Dedifferentiated amniotic fluid mesenchymal stem cell (primary cell): ENCODE data around the gene SPTA1.

Source experiments
- DNase-seq: peaks from one replicate; pipeline ENCODE4 v3.0.0-alpha.2; 2016; ENCODE audit errors: extremely low spot score

SPTA1 gene

DNA sequence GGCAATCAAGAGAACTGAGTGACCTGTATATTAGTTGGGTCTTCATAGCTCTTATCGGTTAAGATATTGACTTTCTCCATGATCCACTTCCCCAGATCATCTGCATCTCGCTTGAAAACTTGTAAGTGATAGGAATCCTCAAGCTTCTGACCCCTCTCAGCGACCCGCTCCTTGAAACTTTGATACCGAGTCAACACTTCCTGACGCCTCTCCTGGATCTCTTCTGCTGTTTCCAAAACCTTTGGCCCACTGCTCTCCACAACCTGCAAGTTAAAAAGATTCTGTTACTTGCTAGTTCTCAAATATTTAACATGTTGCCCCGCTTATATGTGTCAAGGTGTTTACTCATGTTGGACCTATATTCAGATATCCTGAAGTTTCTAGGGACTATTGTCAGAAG, 1.4 kb downstream of the SPTA1 start:
- no peak for DNase-seq

GRCh38 chr1:158681606-158682005, 4.9 kb downstream of the SPTA1 start:
- DNase-seq, result no peak

- DNase-seq, result no peak
Measured at GRCh38 chr1:158679289-158679688, 7.2 kb downstream of the SPTA1 start.

DNA sequence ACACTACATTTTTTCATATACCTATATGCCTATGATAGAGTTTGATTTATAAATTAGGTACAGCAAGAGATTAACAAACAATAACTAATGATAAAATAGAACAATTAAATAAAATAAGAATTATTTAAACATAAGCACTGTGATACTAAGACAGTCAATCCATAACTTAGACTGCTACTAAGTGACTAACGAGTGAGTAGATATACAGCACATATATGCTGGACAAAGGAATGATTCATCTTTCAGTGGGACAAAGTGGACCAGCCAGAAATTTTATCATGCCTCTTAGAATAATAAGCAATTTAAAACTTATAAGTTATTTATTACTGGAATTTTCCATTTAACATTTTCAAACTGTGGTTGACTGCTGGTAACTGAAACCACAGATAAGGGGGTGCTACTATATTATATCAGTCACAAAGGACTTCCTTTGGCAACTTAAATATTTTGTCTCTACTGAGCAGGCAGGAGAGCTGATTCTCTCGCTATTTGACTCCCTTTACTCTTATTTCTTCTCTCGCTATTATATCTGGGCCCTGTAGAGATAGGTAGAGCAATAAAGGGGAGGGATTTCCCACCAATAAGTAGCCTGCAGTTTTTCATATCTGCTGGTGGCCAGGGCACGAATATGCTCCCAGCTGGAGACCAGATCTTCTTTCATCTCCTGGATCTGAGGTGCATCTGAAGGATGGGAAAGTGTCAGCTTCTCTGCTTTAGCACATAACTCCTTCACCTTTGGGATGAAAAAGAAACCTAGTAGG, 10.8 kb downstream of the SPTA1 start:
- DNase-seq, result no peak

DNA sequence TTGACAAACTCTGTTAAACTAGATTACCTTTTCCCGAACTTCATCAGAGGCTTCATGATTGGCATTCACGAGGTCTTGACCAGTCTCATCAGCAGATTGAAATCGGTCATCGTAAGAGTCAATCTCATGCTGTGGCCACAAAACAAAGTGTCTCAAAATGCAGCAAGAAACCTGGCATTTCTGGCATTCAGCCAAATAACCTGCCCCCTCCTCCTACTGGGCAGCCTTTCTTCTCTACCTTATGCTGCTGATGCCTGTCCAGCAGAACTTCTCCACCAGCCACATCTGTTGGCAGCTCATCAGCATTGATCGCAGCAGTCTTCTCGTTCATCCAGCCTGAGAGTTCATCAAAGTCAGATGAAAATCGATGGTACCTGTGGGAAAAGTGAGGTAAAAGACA, 12.2 kb downstream of the SPTA1 start:
- no peak for DNase-seq

- DNase-seq, result no peak
Measured at GRCh38 chr1:158666037-158666436, 20.5 kb downstream of the SPTA1 start.

GRCh38 chr1:158654571-158654970, 31.9 kb downstream of the SPTA1 start:
- DNase-seq, result no peak

- no peak for DNase-seq
Measured at GRCh38 chr1:158654086-158654485, 32.4 kb downstream of the SPTA1 start.

DNA sequence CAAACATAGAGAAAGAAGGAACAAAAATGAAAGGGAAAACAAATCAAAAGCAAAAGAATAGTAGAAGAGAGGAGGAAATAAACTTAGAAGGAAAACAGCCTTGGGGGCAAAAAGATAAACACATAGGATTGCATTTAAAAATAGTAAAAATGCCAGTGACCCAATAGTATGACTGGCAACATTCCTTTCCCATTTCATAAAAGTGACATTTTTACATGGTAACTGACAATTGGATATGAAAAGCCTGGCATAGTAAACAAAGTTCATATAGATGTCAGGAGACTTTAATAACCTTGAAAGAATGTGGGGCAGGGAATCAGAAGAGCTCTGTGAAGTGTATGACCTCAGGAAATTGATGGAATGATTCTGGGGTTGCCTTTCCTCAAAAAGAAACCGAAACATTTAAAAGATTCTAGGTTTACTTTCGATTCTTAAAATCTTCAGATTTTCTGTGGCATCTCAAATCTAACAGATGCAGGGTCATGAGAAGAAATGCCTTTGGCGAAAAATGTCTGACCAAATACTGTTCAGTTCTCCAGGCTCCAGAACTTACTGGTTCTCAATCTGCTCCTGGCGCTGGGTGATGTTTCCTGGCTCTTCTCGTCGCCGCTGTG, 33.7 kb downstream of the SPTA1 start:
- DNase-seq, result no peak

DNA sequence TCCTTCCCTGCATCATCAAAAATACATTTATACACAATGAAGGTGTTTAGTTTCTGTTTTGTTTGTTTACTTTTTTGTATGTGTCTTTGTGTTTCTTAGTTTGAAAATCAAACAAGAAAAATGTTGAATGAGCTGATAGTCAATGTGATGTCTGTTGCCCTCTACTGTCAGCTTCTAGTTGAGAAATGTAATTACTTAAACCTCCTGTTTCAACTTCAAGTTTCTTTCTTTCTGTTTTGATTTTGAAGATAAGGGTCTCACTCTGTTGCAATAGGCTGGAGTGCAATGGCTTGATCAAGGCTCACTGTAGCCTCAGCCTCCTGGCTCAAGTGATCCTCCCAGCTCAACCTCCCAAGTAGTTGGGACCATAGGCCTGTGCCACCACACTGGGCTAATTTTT, 37.5 kb downstream of the SPTA1 start:
- no peak for DNase-seq

- no peak for DNase-seq
Measured at GRCh38 chr1:158646465-158646864, 40.0 kb downstream of the SPTA1 start.

GRCh38 chr1:158644449-158644848, 42.1 kb downstream of the SPTA1 start:
- DNase-seq, result no peak

- DNase-seq, result no peak
Measured at GRCh38 chr1:158638904-158639303, 47.6 kb downstream of the SPTA1 start.

DNA sequence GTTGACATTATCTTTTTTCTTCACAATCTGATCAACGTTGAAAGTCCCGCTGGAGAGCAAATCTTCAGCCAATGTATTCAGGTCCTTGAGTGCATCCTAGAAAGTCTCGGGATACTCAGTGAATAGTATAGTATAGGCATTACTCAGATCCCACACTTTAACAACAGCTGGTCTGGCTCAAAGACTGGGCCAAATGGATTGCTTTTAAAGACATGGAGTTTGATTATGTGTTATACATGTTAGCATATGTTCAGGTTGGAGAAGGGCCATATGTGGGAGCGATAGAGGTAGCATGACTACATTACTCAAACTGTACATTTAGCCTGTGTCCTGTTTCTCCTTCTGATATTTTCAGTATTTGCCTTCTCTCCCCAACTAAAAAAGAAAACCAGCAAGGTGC, 48.4 kb downstream of the SPTA1 start:
- DNase-seq, result no peak

DNA sequence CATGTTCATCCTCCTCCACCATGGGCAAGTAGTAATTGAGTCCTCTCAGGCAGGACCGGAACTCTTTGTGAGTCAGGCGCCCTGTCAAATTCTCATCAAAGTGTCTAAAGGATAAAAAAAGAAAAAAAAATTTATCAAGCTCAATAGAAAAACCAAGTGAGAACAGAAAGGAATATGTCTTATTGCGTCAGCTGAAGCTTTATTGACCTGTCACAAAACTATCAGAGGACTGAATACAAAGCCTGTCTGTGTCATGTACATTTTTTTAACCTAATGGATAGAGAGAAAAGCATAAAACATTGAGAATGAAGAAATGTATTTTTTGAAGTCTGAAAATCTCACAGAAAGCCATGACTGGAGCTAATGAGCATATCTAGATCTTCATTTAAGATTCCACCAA, 72.8 kb downstream of the SPTA1 start:
- DNase-seq, result no peak

DNA sequence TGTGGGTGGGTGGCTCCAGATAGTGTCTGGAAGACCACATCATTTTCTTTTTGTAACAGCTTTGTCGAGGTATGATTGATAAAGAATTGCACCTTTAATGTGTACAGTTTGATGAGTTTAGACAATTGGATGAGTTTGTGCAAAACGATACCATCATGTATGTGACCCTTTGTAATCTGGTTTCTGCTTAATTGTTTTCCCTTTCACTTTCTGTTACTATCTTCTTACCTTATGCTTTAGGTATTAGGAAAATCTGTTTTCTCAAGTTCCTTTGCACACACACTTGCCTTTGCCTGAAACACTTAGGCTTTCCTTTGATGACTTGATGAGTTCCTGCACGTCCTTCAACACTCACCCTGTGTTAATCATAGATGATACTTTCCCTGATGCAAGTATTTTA, 74.6 kb downstream of the SPTA1 start:
- DNase-seq, result no peak

DNA sequence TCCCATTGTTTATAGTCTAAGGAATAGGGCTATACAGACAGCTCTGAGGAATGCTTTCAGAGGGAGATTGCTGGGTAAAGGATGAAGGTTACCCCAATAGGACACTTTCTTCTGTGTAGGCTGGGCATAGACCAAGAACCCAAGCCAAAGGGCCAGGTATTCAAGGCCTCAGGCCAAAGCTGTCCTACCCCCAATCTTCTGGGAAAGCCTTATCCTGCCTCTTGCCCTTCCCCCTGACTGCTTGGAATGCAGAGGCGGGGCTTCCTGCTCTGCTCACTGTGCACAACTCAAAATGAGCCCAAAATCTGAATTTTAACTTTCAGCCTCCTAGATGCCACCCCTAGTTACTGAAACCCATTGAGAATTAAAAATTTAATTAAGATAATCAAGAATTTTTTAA, 79.2 kb downstream of the SPTA1 start:
- DNase-seq, result no peak

DNA sequence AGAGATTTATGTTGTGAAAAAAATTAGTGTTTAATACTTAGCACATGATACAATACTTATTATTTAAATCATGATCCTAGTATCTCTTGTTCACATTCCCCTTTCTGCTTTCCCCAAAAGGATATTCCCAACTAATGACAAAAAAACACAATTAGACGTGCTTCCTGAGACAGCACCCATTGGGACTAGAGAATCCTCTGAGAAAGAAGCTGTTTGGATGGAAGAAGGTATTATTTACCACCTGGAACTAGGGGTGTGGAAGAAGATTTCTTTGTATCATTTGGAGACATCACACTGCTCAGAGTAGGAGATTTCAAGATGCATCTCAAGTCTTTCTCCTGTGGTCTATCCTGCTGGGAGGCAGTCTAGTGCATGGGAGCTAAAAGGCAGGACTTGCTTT, 81.5 kb downstream of the SPTA1 start, which contains the start of gene OR10Z1:
Gene OR10Z1 (plus strand): TSS at position 301 of the 400 bp plus-strand sequence. CDS start 1,171 bp downstream, outside the sequence.
- no peak for DNase-seq

GRCh38 chr1:158600735-158601134, 85.8 kb downstream of the SPTA1 start:
- no peak for DNase-seq

DNA sequence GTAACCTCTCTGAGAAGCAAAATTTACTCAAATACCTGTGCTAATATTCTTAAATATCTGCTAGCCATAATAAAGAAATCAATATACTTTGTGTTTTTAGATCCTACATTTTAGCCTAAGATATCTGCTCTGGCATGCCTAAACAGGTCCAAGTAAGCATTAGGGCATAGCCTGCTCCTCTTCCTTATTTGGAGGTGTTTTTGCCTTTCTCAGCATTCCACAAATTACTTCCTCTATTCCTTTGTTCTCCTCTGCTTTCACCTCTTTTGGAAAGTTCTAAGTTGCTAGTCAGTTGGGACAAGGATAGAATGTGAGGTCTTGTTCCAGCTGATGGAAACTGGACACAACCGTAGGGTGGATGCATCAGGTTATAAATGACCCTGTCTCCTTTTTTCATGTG, 99.6 kb downstream of the SPTA1 start:
- DNase-seq, result no peak

DNA sequence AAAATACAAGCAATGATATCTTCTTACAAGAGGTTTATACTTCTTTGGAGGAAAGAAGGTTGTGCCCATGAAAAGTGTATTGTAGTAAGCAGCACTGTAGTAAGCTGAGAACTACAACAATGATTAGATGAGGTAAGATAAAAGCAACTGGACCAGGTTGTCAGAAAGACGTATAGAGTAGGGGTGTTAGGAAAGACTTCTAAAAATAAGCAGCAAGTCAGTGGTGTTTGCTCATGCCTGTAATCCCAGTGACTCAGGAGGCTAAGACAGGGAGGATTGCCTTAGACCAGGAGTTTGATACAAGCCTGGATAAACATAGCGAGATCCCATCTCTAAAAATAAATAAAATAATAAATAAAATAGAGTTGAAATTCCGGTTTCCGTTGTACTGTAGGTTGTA, 102.6 kb downstream of the SPTA1 start:
- no peak for DNase-seq

- no peak for DNase-seq
Measured at GRCh38 chr1:158579733-158580132, 106.8 kb downstream of the SPTA1 start, which contains the start of gene OR10X1. Gene OR10X1 (minus strand): TSS chr1:158579899. CDS start chr1:158579899, 0 bp downstream.

- DNase-seq, result no peak
Measured at GRCh38 chr1:158577561-158577960, 109.0 kb downstream of the SPTA1 start.
